Activated CD8-positive, alpha-beta memory T cell treated with anti-CD3 and anti-CD28 coated beads for 4 hours (primary cell): ENCODE results near the gene CHN2.

ENCODE experiments used
- DNase-seq, 2 donors: peaks; one replicate each; pipeline ENCODE4 v3.0.0-alpha.2; 2020; ENCODE audit warnings: low read depth in 2 of 2

CHN2 gene

GRCh38 chr7:29332042-29332811, 137.7 kb downstream of the CHN2 start:
- DNase-seq, result no peak

- no peak for DNase-seq
Measured at GRCh38 chr7:29332875-29333855, 138.6 kb downstream of the CHN2 start.

- no peak for DNase-seq
Measured at GRCh38 chr7:29335188-29336083, 140.9 kb downstream of the CHN2 start.

GRCh38 chr7:29337546-29338116, 143.1 kb downstream of the CHN2 start:
- DNase-seq, result no peak

GRCh38 chr7:29340696-29341095, 146.1 kb downstream of the CHN2 start:
- no peak for DNase-seq

GRCh38 chr7:29341156-29341555, 146.6 kb downstream of the CHN2 start:
- no peak for DNase-seq

- DNase-seq, result no peak
Measured at GRCh38 chr7:29342761-29343160, 148.2 kb downstream of the CHN2 start.

GRCh38 chr7:29343399-29343798, 148.8 kb downstream of the CHN2 start:
- DNase-seq, result no peak

GRCh38 chr7:29344334-29344978, 149.9 kb downstream of the CHN2 start:
- no peak for DNase-seq

GRCh38 chr7:29345590-29345989, 151.0 kb downstream of the CHN2 start:
- no peak for DNase-seq

GRCh38 chr7:29346231-29346978, 151.8 kb downstream of the CHN2 start:
- no peak for DNase-seq

- DNase-seq, result no peak
Measured at GRCh38 chr7:29349362-29349761, 154.8 kb downstream of the CHN2 start.

- DNase-seq, result no peak
Measured at GRCh38 chr7:29350351-29350750, 155.8 kb downstream of the CHN2 start.

- DNase-seq, result no peak
Measured at GRCh38 chr7:29352041-29352440, 157.5 kb downstream of the CHN2 start.

- DNase-seq, result no peak
Measured at GRCh38 chr7:29353810-29354209, 159.2 kb downstream of the CHN2 start.

GRCh38 chr7:29354340-29354739, 159.8 kb downstream of the CHN2 start:
- no peak for DNase-seq

GRCh38 chr7:29355388-29355787, 160.8 kb downstream of the CHN2 start:
- no peak for DNase-seq

GRCh38 chr7:29356631-29357030, 162.1 kb downstream of the CHN2 start:
- no peak for DNase-seq

GRCh38 chr7:29359482-29360093, 165.0 kb downstream of the CHN2 start:
- DNase-seq, result no peak
